ENCODE measurements around the gene ZNHIT6. TPM values are rescaled to one million over a fixed set of nuclear protein-coding genes. Genes with fewer than 3 reads are reported as not detected.
A peak's percentile ranks its signal among the peaks of the same experiment; 100 is the strongest.

ZNHIT6 gene
- total RNA-seq, 1 donor from 2014 or later = 8.2 TPM

DNA sequence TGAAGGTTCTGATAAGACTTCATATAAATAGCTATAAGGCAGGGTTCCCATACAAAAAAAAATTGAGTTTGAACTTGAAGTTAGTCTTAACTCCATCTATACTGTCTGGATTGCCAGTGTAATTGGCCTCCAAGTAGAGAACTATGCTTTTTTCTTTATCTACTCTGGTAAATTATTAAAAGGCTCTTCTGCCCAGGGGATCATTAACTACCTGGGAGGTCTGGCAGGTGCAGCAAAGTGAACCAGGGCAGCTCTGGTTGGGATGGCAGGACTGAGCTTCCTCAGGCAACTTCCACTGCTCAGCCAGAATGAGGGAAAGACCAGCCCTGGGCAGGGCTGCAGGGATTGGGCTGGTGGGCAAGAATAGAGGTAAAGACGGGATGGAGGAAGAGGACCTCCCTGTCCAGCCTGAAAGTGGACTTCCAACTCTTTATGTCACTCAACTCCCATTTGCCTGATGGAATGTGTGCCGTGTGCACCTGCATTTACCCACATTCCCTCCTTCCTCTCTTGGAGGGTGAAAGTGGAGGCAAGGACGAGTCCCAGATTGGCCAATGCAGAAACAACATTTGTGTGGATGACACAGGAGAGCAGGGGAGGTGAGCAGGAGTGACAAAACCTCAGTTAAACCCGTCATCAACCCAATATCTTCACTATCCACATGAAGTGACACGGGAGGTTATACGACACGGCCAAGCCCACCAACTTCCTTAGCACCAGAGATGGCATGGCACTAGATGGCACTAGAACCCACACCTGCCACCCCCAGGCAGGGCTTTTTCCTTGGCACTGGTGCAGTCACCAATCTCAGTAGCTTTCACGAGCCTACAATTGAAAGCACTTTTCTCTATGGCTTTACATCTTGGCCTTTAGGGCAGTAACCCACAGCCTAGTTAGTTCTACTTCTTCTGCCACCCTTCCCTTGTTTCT, 102.5 kb downstream of the ZNHIT6 start:
- intact Hi-C loops (cut with DNase I) = no loop called here
- no peak for DNase-seq
- ATAC-seq (ENCODE audit: poor library complexity) = peak; percentile 67

- ATAC-seq (ENCODE audit: poor library complexity) (no peak), DNase-seq (no peak)
- intact Hi-C loops (cut with DNase I) = no loop called here
Observed at GRCh38 chr1:85604298-85604997, 103.8 kb downstream of the ZNHIT6 start.

GRCh38 chr1:85603086-85603880, 105.0 kb downstream of the ZNHIT6 start:
- ATAC-seq (ENCODE audit: poor library complexity) (no peak), DNase-seq (no peak)
- intact Hi-C loops (cut with DNase I) = no loop called here

DNA sequence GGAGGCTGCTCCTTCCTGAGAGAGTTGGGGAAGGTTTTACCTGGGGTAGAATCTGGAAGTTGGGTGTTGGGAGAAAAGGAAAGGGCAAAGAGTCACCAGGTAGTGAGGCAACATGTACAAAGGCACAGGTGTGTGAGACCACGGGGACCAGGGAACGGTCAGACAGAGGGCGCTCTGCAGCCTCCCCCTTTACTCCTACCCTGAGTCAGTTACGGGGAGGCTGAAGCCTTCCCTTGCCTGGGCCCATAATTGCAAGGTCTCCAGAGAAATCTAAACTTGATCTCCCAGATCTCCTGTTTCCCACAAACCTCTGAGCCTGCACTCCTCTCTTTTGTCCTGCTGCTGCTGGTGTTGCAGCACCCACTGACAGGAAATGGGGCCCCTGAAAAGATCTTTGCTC, 105.7 kb downstream of the ZNHIT6 start:
- ATAC-seq (ENCODE audit: poor library complexity) = no peak
- intact Hi-C loops (cut with DNase I) = no loop called here
- DNase-seq = no peak

DNA sequence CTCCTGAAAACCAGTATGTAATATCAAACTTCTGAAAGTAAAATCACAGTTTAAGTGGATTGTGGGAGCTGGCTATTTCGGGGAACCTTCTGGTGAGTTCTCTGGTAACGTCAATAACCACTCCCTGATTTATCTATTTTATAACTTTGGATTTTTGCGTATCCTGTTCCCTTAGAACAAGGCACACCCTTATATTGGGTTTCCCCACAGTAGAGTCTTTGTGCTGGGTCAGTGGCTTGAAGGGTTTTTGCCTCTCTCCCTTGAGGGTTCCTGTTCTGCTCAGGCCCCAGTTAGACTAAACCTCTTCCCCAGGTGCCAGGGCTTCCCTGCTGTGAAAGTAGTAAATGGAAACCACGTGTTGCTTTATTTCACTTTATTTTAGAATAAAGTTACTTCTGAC, 106.3 kb downstream of the ZNHIT6 start:
- ATAC-seq (ENCODE audit: poor library complexity) (no peak), DNase-seq (no peak)
- intact Hi-C loops (cut with DNase I) = no loop called here

DNA sequence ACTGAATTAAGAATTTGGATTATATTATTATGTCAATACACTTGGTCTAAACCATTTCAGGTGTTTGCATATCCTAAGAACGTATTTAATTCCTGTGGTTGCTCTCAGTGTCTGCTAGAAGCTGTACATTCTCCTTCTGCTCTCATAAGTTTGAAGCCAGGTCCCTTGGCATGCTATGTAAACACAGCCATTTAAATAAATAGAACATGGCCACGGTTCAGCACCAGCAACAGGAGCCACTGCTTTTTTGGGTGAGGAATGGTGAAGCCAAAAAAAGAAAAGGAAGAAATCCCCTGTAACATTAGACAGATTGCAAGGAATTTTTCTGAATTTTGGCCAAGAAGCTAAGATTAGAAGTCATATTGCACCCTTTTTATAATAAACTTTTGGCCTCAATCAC, 108.6 kb downstream of the ZNHIT6 start:
- no peak for DNase-seq
- no peak for ATAC-seq (ENCODE audit: poor library complexity)
- intact Hi-C loops (cut with DNase I) = no loop called here

Other genes with a start within 250 kb of the ZNHIT6 start
- 3.5 TPM for gene DDAH1, start 243.3 kb downstream of the ZNHIT6 start, total RNA-seq
- 29.4 TPM for gene CCN1, start 127.7 kb downstream of the ZNHIT6 start, total RNA-seq

All from Right ventricle myocardium superior (tissue), 1 donor.